DOHH2 (cell line): ENCODE results near the gene TRIM59.

Experiments used
- CTCF ChIP-seq: fragments of 200-600 bp; sonication (generic); IDR thresholded peaks from one replicate; pipeline ENCODE4 v1.5.1; 2014; ENCODE audit warnings: antibody characterized with exemption, mild to moderate bottlenecking, low read depth, low read length; ENCODE audit not compliant: poor library complexity, severe bottlenecking
- EZH2phosphoT487 ChIP-seq: fragments of 200-600 bp; sonication (generic); IDR thresholded peaks from 2 replicates; pipeline ENCODE4 v1.6.1; 2017; ENCODE audit warnings: borderline replicate concordance, mild to moderate bottlenecking, antibody characterized with exemption, low read length, moderate library complexity, mixed read lengths

- TF ChIP-seq CTCF = no peak
- TF ChIP-seq EZH2phosphoT487 = no peak
These were observed 47.2 kb downstream of the TRIM59 start for GRCh38 chr3:160402221-160403027.
